ENCODE measurements around the gene TBC1D10B.
"Not testable (repeated sequence)": the region's sequence is repeated elsewhere in the genome, so short reads cannot be mapped to it uniquely, and the experiment has no call there.

Gene TBC1D10B

GRCh38 chr16:30397776-30398660, 27.7 kb upstream of the TBC1D10B start:
- no peak for DNase-seq (ENCODE audit: low read depth)

GRCh38 chr16:30397056-30397455, 26.8 kb upstream of the TBC1D10B start:
- no peak for DNase-seq (ENCODE audit: low read depth)

GRCh38 chr16:30396627-30397026, 26.3 kb upstream of the TBC1D10B start:
- not testable (repeated sequence) for DNase-seq (ENCODE audit: low read depth)

- no peak for DNase-seq (ENCODE audit: low read depth)
These were observed 25.8 kb upstream of the TBC1D10B start for GRCh38 chr16:30395992-30396585.

- peak; percentile 59 for DNase-seq (ENCODE audit: low read depth)
These were observed 25.1 kb upstream of the TBC1D10B start, which contains the start of gene ZNF48 for GRCh38 chr16:30395155-30395991. ZNF48 (plus strand) TSS chr16:30395420; CDS start chr16:30395795, 375 bp downstream.

GRCh38 chr16:30394592-30395154, 24.4 kb upstream of the TBC1D10B start:
- DNase-seq (ENCODE audit: low read depth) = no peak

GRCh38 chr16:30383521-30383920, 13.2 kb upstream of the TBC1D10B start:
- no peak for DNase-seq (ENCODE audit: low read depth)

- peak; percentile 61 for DNase-seq (ENCODE audit: low read depth)
These were observed 12.0 kb upstream of the TBC1D10B start, which contains the start of gene SEPTIN1 for GRCh38 chr16:30382111-30382881. SEPTIN1 (minus strand) TSS chr16:30382561; CDS start chr16:30382542, 19 bp downstream.

GRCh38 chr16:30381291-30382041, 11.2 kb upstream of the TBC1D10B start:
- DNase-seq (ENCODE audit: low read depth) = no peak

- no peak for DNase-seq (ENCODE audit: low read depth)
These were observed 10.5 kb upstream of the TBC1D10B start for GRCh38 chr16:30380803-30381208.

- no peak for DNase-seq (ENCODE audit: low read depth)
These were observed 9.9 kb upstream of the TBC1D10B start for GRCh38 chr16:30380072-30380802.

- no peak for DNase-seq (ENCODE audit: low read depth)
These were observed 9.0 kb upstream of the TBC1D10B start for GRCh38 chr16:30379158-30379783.

- DNase-seq (ENCODE audit: low read depth) = peak; percentile 98
These were observed 8.2 kb upstream of the TBC1D10B start for GRCh38 chr16:30378236-30379157.

GRCh38 chr16:30377812-30378235, 7.5 kb upstream of the TBC1D10B start:
- peak; percentile 78 for DNase-seq (ENCODE audit: low read depth)

- no peak for DNase-seq (ENCODE audit: low read depth)
These were observed 6.9 kb upstream of the TBC1D10B start for GRCh38 chr16:30377050-30377811.

- DNase-seq (ENCODE audit: low read depth) = no peak
These were observed 6.2 kb upstream of the TBC1D10B start for GRCh38 chr16:30376461-30376902.

- no peak for DNase-seq (ENCODE audit: low read depth)
These were observed 5.6 kb upstream of the TBC1D10B start for GRCh38 chr16:30375864-30376263.

Data from activated T-helper 9 cell treated with anti-CD3 and anti-CD28 coated beads, Interleukin-2, amount 50 U/mL, for 16 hours (primary cell).